CD4-positive, alpha-beta T cell treated with Interleukin-21 for 1 hour (primary cell): ENCODE data around the gene ERN1.
"Not testable (repeated sequence)": the region's sequence is repeated elsewhere in the genome, so short reads cannot be mapped to it uniquely, and the experiment has no call there.

ENCODE experiments used
- DNase-seq: peaks from one replicate; pipeline ENCODE4 v3.0.0-alpha.2; 2020

Gene ERN1

GRCh38 chr17:64022611-64023063 lies 107.3 kb downstream of the ERN1 start:
- DNase-seq, result no peak

- DNase-seq, result peak; percentile 96
Observed at GRCh38 chr17:64020056-64020766, 109.7 kb downstream of the ERN1 start, which contains the start of gene ICAM2. ICAM2 (minus strand) TSS chr17:64020633; CDS start chr17:64006691, 13,942 bp downstream.

GRCh38 chr17:64019551-64019961 lies 110.4 kb downstream of the ERN1 start:
- DNase-seq, result not testable (repeated sequence)

GRCh38 chr17:64017381-64017980 lies 112.5 kb downstream of the ERN1 start:
- peak; percentile 49 for DNase-seq

- no peak for DNase-seq
Observed at GRCh38 chr17:64016974-64017373, 113.0 kb downstream of the ERN1 start.

- peak; percentile 40 for DNase-seq
Observed at GRCh38 chr17:64016231-64016784, 113.6 kb downstream of the ERN1 start.

- DNase-seq, result no peak
Observed at GRCh38 chr17:64015447-64015846, 114.5 kb downstream of the ERN1 start.

GRCh38 chr17:64009571-64010402 lies 120.2 kb downstream of the ERN1 start:
- no peak for DNase-seq

GRCh38 chr17:64008830-64009229 lies 121.1 kb downstream of the ERN1 start:
- no peak for DNase-seq

- no peak for DNase-seq
Observed at GRCh38 chr17:64008346-64008745, 121.6 kb downstream of the ERN1 start.

- DNase-seq, result no peak
Observed at GRCh38 chr17:64007838-64008282, 122.1 kb downstream of the ERN1 start.

GRCh38 chr17:64007089-64007837 lies 122.7 kb downstream of the ERN1 start:
- not testable (repeated sequence) for DNase-seq

GRCh38 chr17:64006361-64007088 lies 123.4 kb downstream of the ERN1 start:
- no peak for DNase-seq

- no peak for DNase-seq
Observed at GRCh38 chr17:64005734-64006167, 124.2 kb downstream of the ERN1 start.

GRCh38 chr17:64004903-64005733 lies 124.8 kb downstream of the ERN1 start:
- no peak for DNase-seq

GRCh38 chr17:64004218-64004770 lies 125.7 kb downstream of the ERN1 start:
- DNase-seq, result no peak

- DNase-seq, result no peak
Observed at GRCh38 chr17:64003526-64004121, 126.3 kb downstream of the ERN1 start.

- DNase-seq, result no peak
Observed at GRCh38 chr17:64002658-64003525, 127.1 kb downstream of the ERN1 start.
